ENCODE results near the gene SLC25A5.
A peak's percentile ranks its signal among the peaks of the same experiment; 100 is the strongest.

SLC25A5 gene

DNA sequence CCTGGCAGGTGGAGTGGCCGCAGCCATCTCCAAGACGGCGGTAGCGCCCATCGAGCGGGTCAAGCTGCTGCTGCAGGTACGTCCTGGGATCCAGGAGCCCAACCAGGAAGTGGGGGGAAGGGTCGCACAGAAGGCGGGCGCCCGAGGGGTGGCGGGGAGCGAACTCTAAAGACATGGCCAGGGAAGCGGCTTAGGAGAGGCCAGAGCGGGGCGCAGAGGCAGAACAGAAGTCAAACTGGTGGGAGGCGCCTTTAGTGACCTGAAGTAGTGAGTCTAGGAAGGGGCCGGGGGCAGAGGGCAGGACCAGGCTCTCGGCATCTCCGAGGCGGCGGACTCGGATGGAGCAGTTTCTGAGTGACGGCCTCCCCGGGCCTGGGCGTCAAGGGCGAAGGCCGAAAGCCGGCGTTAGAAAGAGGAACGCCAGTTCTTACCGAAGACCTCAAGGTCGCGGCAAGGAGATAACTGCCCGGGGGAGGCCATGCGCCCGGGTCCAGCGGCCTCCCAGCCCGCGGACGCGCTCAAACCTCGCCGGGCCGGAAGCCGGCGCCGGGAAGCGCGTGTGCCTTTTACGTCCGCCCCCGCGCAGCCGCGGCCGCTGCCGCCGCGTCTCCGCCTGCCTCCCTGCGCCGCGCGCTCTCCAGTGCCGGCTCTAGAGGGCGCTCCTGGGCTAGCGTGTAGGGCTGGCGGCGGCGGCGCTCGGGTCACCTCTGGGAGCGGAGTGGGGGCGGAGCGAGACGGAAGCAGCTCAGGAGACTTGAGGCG, 488 bp downstream of the SLC25A5 start:
- TF ChIP-seq, protein P1, sequence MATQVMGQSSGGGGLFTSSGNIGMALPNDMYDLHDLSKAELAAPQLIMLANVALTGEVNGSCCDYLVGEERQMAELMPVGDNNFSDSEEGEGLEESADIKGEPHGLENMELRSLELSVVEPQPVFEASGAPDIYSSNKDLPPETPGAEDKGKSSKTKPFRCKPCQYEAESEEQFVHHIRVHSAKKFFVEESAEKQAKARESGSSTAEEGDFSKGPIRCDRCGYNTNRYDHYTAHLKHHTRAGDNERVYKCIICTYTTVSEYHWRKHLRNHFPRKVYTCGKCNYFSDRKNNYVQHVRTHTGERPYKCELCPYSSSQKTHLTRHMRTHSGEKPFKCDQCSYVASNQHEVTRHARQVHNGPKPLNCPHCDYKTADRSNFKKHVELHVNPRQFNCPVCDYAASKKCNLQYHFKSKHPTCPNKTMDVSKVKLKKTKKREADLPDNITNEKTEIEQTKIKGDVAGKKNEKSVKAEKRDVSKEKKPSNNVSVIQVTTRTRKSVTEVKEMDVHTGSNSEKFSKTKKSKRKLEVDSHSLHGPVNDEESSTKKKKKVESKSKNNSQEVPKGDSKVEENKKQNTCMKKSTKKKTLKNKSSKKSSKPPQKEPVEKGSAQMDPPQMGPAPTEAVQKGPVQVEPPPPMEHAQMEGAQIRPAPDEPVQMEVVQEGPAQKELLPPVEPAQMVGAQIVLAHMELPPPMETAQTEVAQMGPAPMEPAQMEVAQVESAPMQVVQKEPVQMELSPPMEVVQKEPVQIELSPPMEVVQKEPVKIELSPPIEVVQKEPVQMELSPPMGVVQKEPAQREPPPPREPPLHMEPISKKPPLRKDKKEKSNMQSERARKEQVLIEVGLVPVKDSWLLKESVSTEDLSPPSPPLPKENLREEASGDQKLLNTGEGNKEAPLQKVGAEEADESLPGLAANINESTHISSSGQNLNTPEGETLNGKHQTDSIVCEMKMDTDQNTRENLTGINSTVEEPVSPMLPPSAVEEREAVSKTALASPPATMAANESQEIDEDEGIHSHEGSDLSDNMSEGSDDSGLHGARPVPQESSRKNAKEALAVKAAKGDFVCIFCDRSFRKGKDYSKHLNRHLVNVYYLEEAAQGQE (IDR thresholded peaks at IDR 0.05; ENCODE audit: insufficient read depth in 1 of 2, low read depth in 2 of 2, low read length in 2 of 2) = no peak
- peak; percentile 74 for TF ChIP-seq FOXP2 (optimal IDR thresholded peaks at IDR 0.05; ENCODE audit: borderline replicate concordance, extremely low read depth, extremely low read length, insufficient read depth)

DNA sequence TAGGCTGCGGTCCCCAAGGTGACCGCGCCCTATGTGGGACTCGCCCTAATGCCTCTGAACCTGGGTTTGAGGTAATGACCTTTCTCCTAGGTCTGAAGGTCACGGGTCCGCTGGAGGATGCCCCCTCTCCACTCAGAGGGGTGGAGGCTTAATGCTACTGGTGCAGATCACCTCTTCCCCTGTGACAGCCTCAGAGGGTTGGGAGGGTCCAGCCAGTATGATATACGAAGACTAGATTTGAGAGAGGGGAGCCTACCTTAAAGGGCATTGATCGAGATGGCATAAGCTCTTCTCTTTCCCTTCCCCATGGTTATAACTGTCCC, 1.0 kb downstream of the SLC25A5 start:
- TF ChIP-seq FOXP2 (optimal IDR thresholded peaks at IDR 0.05; ENCODE audit: borderline replicate concordance, extremely low read depth, extremely low read length, insufficient read depth) (no peak), TAF1 (IDR thresholded peaks at IDR 0.05; ENCODE audit: borderline replicate concordance, insufficient read depth, low read length) (no peak), SIN3A (IDR thresholded peaks at IDR 0.05; ENCODE audit: borderline replicate concordance, insufficient read depth, low read length) (no peak), POLR2AphosphoS5 (IDR thresholded peaks at IDR 0.05; ENCODE audit: low read depth, low read length) (no peak)
- TF ChIP-seq, protein P1 (IDR thresholded peaks at IDR 0.05; ENCODE audit: insufficient read depth in 1 of 2, low read depth in 2 of 2, low read length in 2 of 2) = no peak

DNA sequence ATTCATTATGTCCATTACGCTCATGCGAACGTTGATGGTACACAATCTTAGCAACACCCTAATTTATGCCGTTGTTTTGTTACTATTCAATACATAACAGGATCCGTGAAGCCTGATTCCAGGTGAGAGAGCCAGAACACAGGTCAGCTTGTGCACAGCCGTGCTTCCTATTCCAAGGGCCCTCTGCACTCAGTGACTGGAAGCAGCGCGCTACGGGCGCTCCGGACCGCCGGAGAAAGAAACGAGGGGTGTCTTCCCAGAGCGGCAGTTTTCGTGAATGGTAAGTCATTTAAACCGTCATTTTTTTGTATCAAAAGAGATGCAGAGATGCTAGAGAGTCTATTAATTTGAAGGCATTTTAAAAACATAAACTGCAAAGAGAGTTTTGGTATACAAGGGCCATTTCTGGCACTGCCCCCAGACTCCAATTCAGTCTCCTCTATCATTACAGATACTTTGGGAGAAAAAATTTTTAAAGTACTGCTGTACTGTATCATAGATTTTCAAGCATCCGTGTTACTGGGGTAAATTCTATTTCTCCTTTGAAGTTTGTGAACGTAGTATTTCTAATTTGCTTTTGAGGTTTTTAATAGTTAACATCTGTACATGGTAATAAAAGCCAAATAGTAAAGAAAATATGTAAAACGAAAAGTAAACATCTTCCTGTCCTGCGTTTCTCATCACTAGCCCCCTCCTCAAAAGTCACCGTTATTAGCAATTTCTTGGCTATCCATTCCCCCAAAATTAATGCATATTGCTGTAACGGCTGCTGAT, 6.6 kb downstream of the SLC25A5 start:
- TF ChIP-seq SIN3A (IDR thresholded peaks at IDR 0.05; ENCODE audit: borderline replicate concordance, insufficient read depth, low read length) (no peak), POLR2AphosphoS5 (IDR thresholded peaks at IDR 0.05; ENCODE audit: low read depth, low read length) (no peak), TAF1 (IDR thresholded peaks at IDR 0.05; ENCODE audit: borderline replicate concordance, insufficient read depth, low read length) (no peak), FOXP2 (optimal IDR thresholded peaks at IDR 0.05; ENCODE audit: borderline replicate concordance, extremely low read depth, extremely low read length, insufficient read depth) (no peak)
- TF ChIP-seq, protein P1 (IDR thresholded peaks at IDR 0.05; ENCODE audit: insufficient read depth in 1 of 2, low read depth in 2 of 2, low read length in 2 of 2) = no peak

DNA sequence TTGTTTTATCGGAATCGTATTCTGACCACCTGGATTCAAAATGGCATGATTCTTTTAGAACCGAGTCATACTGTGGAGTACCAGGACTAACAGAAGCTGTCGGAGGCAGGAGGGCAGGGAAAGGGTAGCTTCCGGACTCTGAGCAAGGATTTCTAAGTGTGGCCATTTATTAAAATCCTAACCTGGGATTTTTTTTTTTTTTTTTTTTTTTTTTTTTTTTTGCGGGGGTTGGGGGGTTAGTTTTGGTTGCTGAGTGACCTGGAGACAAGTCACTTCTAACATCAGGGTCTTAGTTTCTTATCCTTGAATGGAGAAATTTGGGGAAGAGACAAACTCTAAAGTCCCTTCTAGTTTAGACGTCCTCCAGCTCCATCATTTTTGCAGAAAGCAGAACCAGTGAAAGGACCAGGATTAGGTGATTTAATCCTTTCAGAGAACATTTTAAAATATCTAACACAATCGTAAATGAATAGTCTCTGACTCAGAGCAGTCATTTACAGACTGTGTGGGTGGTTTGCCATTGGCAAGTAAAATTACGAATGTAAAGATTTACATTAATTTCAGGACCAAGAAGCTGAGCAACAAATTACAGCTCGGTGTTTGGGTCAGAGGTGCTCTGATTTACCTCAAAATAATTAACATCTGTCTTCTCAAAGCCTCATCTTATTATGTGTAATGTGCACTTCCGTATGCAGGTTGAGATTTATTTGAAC, 7.3 kb downstream of the SLC25A5 start:
- TF ChIP-seq POLR2AphosphoS5 (IDR thresholded peaks at IDR 0.05; ENCODE audit: low read depth, low read length) (no peak), TAF1 (IDR thresholded peaks at IDR 0.05; ENCODE audit: borderline replicate concordance, insufficient read depth, low read length) (no peak), SIN3A (IDR thresholded peaks at IDR 0.05; ENCODE audit: borderline replicate concordance, insufficient read depth, low read length) (no peak), FOXP2 (optimal IDR thresholded peaks at IDR 0.05; ENCODE audit: borderline replicate concordance, extremely low read depth, extremely low read length, insufficient read depth) (no peak)
- TF ChIP-seq, protein P1 (IDR thresholded peaks at IDR 0.05; ENCODE audit: insufficient read depth in 1 of 2, low read depth in 2 of 2, low read length in 2 of 2) = no peak

Data from PFSK-1 (cell line).